Measurements from ENCODE around the gene PVALB.

- no peak for TF ChIP-seq CTCF (IDR thresholded peaks at IDR 0.05)
- no peak for TF ChIP-seq POLR2A (IDR thresholded peaks at IDR 0.05)
These were observed 41.3 kb upstream of the PVALB start for GRCh38 chr22:36858156-36858555.
